ENCODE data around the gene APLP2. TPM values are rescaled to one million over a fixed set of nuclear protein-coding genes. Genes with fewer than 3 reads are reported as not detected.

The APLP2 gene
- total and polyA plus RNA-seq, 3 experiments from 2014 or later: 58.5 to 60.1 (median 58.8) TPM

GRCh38 chr11:130047141-130047540 is 22.6 kb upstream of the APLP2 start:
- CTCF ChIA-PET: no interaction called here
- Histone ChIP-seq H3K36me3 (ENCODE audit: insufficient read depth, low read length) (no peaks in the 10 kb centered on the region), H3K27ac (ENCODE audit: low read depth, low read length) (no peak overlapping the region), H3K27me3 (ENCODE audit: insufficient read depth, low read length, poor library complexity, severe bottlenecking) (no peaks in the 10 kb centered on the region), H3K9me3 (ENCODE audit: low read length) (no peaks in the 10 kb centered on the region), H3K4me3 (ENCODE audit: low read length) (no peak overlapping the region), H3K4me1 (ENCODE audit: insufficient read depth, low read length) (no peaks in the 10 kb centered on the region)
- DNase-seq: no peak
- H3K27me3 Mint-ChIP-seq: peaks cover 2 to 13% of the 10 kb centered on the region in 2 donors
- no peak overlapping the region for H3K4me3 Mint-ChIP-seq
- POLR2A ChIA-PET: no interaction called here
- no peak overlapping the region for H3K27ac Mint-ChIP-seq
- no peaks in the 10 kb centered on the region for H3K9me3 Mint-ChIP-seq
- H3K4me1 Mint-ChIP-seq: no peaks in the 10 kb centered on the region
- H3K36me3 Mint-ChIP-seq: no peaks in the 10 kb centered on the region

- ChIA-PET POLR2A (interaction anchor here (0.6 kb wide), 1 partner anchor 30 kb away, joined by 3 read pairs; no protein-coding TSS in a partner anchor), CTCF (no interaction called here)
These were observed 20.3 kb upstream of the APLP2 start for GRCh38 chr11:130049328-130049771.

GRCh38 chr11:130050257-130050656 is 19.4 kb upstream of the APLP2 start:
- peaks cover 4 to 9% of the 10 kb centered on the region in 2 donors for H3K27me3 Mint-ChIP-seq
- H3K36me3 ChIP-seq (ENCODE audit: insufficient read depth, low read length): no peaks in the 10 kb centered on the region
- no peaks in the 10 kb centered on the region for H3K4me1 Mint-ChIP-seq
- H3K9me3 ChIP-seq (ENCODE audit: low read length): no peaks in the 10 kb centered on the region
- no peaks in the 10 kb centered on the region for H3K36me3 Mint-ChIP-seq
- no peak overlapping the region for H3K27ac Mint-ChIP-seq
- no peak overlapping the region for H3K27ac ChIP-seq (ENCODE audit: low read depth, low read length)
- no peaks in the 10 kb centered on the region for H3K27me3 ChIP-seq (ENCODE audit: insufficient read depth, low read length, poor library complexity, severe bottlenecking)
- ChIA-PET CTCF (interaction anchor here (0.7 kb wide), 1 partner anchor 13 kb away, joined by 3 read pairs; no protein-coding TSS in a partner anchor), POLR2A (no interaction called here)
- peaks cover 0 to 5% (median 0%) of the 10 kb centered on the region in 5 donors for H3K9me3 Mint-ChIP-seq
- H3K4me3 ChIP-seq (ENCODE audit: low read length): no peak overlapping the region
- no peak for DNase-seq
- H3K4me1 ChIP-seq (ENCODE audit: insufficient read depth, low read length): no peaks in the 10 kb centered on the region
- no peak overlapping the region for H3K4me3 Mint-ChIP-seq

More at GRCh38 chr11:130049328-130049771, 20.3 kb upstream of the APLP2 start:
- no peak for DNase-seq
- no peaks in the 10 kb centered on the region for H3K9me3 ChIP-seq (ENCODE audit: low read length)
- Mint-ChIP-seq H3K4me3 (no peak overlapping the region), H3K9me3 (peaks cover 0 to 5% (median 0%) of the 10 kb centered on the region in 5 donors), H3K36me3 (no peaks in the 10 kb centered on the region), H3K27ac (no peak overlapping the region), H3K27me3 (peaks cover 0 to 5% of the 10 kb centered on the region in 2 donors), H3K4me1 (no peaks in the 10 kb centered on the region)
- no peak overlapping the region for H3K4me3 ChIP-seq (ENCODE audit: low read length)
- no peaks in the 10 kb centered on the region for H3K4me1 ChIP-seq (ENCODE audit: insufficient read depth, low read length)
- H3K36me3 ChIP-seq (ENCODE audit: insufficient read depth, low read length): no peaks in the 10 kb centered on the region
- no peaks in the 10 kb centered on the region for H3K27me3 ChIP-seq (ENCODE audit: insufficient read depth, low read length, poor library complexity, severe bottlenecking)
- H3K27ac ChIP-seq (ENCODE audit: low read depth, low read length): no peak overlapping the region

GRCh38 chr11:130051082-130051481 is 18.6 kb upstream of the APLP2 start:
- no peaks in the 10 kb centered on the region for H3K9me3 ChIP-seq (ENCODE audit: low read length)
- Mint-ChIP-seq H3K9me3 (peaks cover 0 to 5% (median 0%) of the 10 kb centered on the region in 5 donors), H3K4me3 (no peak overlapping the region), H3K27me3 (peaks cover 4 to 9% of the 10 kb centered on the region in 2 donors), H3K36me3 (no peaks in the 10 kb centered on the region), H3K4me1 (no peaks in the 10 kb centered on the region), H3K27ac (no peak overlapping the region)
- ChIA-PET POLR2A (no interaction called here), CTCF (no interaction called here)
- H3K27ac ChIP-seq (ENCODE audit: low read depth, low read length): no peak overlapping the region
- no peaks in the 10 kb centered on the region for H3K4me1 ChIP-seq (ENCODE audit: insufficient read depth, low read length)
- no peaks in the 10 kb centered on the region for H3K27me3 ChIP-seq (ENCODE audit: insufficient read depth, low read length, poor library complexity, severe bottlenecking)
- DNase-seq: no peak
- H3K36me3 ChIP-seq (ENCODE audit: insufficient read depth, low read length): no peaks in the 10 kb centered on the region
- no peak overlapping the region for H3K4me3 ChIP-seq (ENCODE audit: low read length)

- Mint-ChIP-seq H3K36me3 (no peaks in the 10 kb centered on the region), H3K9me3 (peaks cover 0 to 5% (median 0%) of the 10 kb centered on the region in 5 donors), H3K4me1 (no peaks in the 10 kb centered on the region), H3K27me3 (peaks cover 4 to 17% of the 10 kb centered on the region in 2 donors), H3K4me3 (no peak overlapping the region), H3K27ac (no peak overlapping the region)
- Histone ChIP-seq H3K27ac (ENCODE audit: low read depth, low read length) (no peak overlapping the region), H3K4me1 (ENCODE audit: insufficient read depth, low read length) (no peaks in the 10 kb centered on the region), H3K36me3 (ENCODE audit: insufficient read depth, low read length) (no peaks in the 10 kb centered on the region), H3K27me3 (ENCODE audit: insufficient read depth, low read length, poor library complexity, severe bottlenecking) (no peaks in the 10 kb centered on the region), H3K4me3 (ENCODE audit: low read length) (no peak overlapping the region), H3K9me3 (ENCODE audit: low read length) (no peaks in the 10 kb centered on the region)
- POLR2A ChIA-PET: no interaction called here
- CTCF ChIA-PET: interaction anchor here (1.8 kb wide), 1 partner anchor 80 kb away, joined by 4 read pairs; no protein-coding TSS in a partner anchor
- DNase-seq: no peak
These were observed 17.1 kb upstream of the APLP2 start for GRCh38 chr11:130052567-130052966.

GRCh38 chr11:130054966-130055365 is 14.7 kb upstream of the APLP2 start:
- Histone ChIP-seq H3K4me1 (ENCODE audit: insufficient read depth, low read length) (no peaks in the 10 kb centered on the region), H3K27ac (ENCODE audit: low read depth, low read length) (no peak overlapping the region), H3K36me3 (ENCODE audit: insufficient read depth, low read length) (no peaks in the 10 kb centered on the region), H3K27me3 (ENCODE audit: insufficient read depth, low read length, poor library complexity, severe bottlenecking) (no peaks in the 10 kb centered on the region), H3K9me3 (ENCODE audit: low read length) (no peaks in the 10 kb centered on the region), H3K4me3 (ENCODE audit: low read length) (no peak overlapping the region)
- Mint-ChIP-seq H3K27me3 (peaks cover 6 to 33% of the 10 kb centered on the region in 2 donors), H3K27ac (no peak overlapping the region), H3K9me3 (peaks cover 0 to 5% (median 0%) of the 10 kb centered on the region in 5 donors), H3K36me3 (no peaks in the 10 kb centered on the region), H3K4me1 (no peaks in the 10 kb centered on the region), H3K4me3 (no peak overlapping the region)
- ChIA-PET POLR2A (interaction anchor here (1.0 kb wide), 1 partner anchor 19 kb away, joined by 5 read pairs; no protein-coding TSS in a partner anchor), CTCF (no interaction called here)
- no peak for DNase-seq

- H3K4me3 Mint-ChIP-seq: no peak overlapping the region
- Histone ChIP-seq H3K4me3 (ENCODE audit: low read length) (no peak overlapping the region), H3K27ac (ENCODE audit: low read depth, low read length) (no peak overlapping the region), H3K4me1 (ENCODE audit: insufficient read depth, low read length) (no peaks in the 10 kb centered on the region), H3K9me3 (ENCODE audit: low read length) (no peaks in the 10 kb centered on the region), H3K36me3 (ENCODE audit: insufficient read depth, low read length) (no peaks in the 10 kb centered on the region), H3K27me3 (ENCODE audit: insufficient read depth, low read length, poor library complexity, severe bottlenecking) (no peaks in the 10 kb centered on the region)
- POLR2A ChIA-PET: no interaction called here
- CTCF ChIA-PET: no interaction called here
- no peaks in the 10 kb centered on the region for H3K36me3 Mint-ChIP-seq
- H3K4me1 Mint-ChIP-seq: no peaks in the 10 kb centered on the region
- DNase-seq: no peak
- peaks cover 0 to 5% (median 0%) of the 10 kb centered on the region in 5 donors for H3K9me3 Mint-ChIP-seq
- H3K27me3 Mint-ChIP-seq: peaks cover 10 to 39% of the 10 kb centered on the region in 2 donors
- H3K27ac Mint-ChIP-seq: no peak overlapping the region
These were observed 14.1 kb upstream of the APLP2 start for GRCh38 chr11:130055617-130056016.

- no peaks in the 10 kb centered on the region for H3K4me1 ChIP-seq (ENCODE audit: insufficient read depth, low read length)
- H3K36me3 ChIP-seq (ENCODE audit: insufficient read depth, low read length): no peaks in the 10 kb centered on the region
- no peaks in the 10 kb centered on the region for H3K36me3 Mint-ChIP-seq
- H3K9me3 Mint-ChIP-seq: no peaks in the 10 kb centered on the region
- no peak for DNase-seq
- peaks cover 9 to 53% of the 10 kb centered on the region in 2 donors for H3K27me3 Mint-ChIP-seq
- H3K4me3 Mint-ChIP-seq: no peak overlapping the region
- H3K9me3 ChIP-seq (ENCODE audit: low read length): no peaks in the 10 kb centered on the region
- H3K4me3 ChIP-seq (ENCODE audit: low read length): no peak overlapping the region
- no peak overlapping the region for H3K27ac Mint-ChIP-seq
- POLR2A ChIA-PET: no interaction called here
- H3K27me3 ChIP-seq (ENCODE audit: insufficient read depth, low read length, poor library complexity, severe bottlenecking): no peaks in the 10 kb centered on the region
- H3K27ac ChIP-seq (ENCODE audit: low read depth, low read length): no peak overlapping the region
- H3K4me1 Mint-ChIP-seq: no peaks in the 10 kb centered on the region
- CTCF ChIA-PET: no interaction called here
These were observed 8.7 kb upstream of the APLP2 start for GRCh38 chr11:130061017-130061416.

All from CD8-positive, alpha-beta memory T cell (primary cell).